ENCODE data around the gene IAH1.
"Not testable (repeated sequence)": the region's sequence is repeated elsewhere in the genome, so short reads cannot be mapped to it uniquely, and the experiment has no call there.

IAH1 gene

GRCh38 chr2:9473985-9474360 is 378 bp upstream of the IAH1 start:
- peak; percentile 71 for DNase-seq

DNA sequence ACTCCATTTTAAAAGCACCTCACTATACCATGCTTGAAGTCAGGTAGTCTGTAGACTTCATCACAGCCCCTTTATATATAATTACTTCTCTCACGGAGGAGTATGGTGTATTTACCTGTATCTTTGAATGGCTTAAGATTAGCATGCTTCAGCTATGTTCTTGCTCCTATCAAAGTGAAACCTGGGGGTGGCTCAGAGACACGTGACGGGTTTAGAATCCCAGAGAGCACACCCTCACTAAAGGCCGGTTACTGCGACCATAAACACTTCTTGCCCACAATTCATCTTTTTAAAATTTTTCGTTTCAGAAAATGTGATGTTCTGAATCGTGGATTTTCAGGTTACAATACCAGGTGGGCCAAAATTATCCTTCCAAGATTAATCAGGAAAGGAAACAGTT is 3.6 kb downstream of the IAH1 start:
- no peak for DNase-seq

DNA sequence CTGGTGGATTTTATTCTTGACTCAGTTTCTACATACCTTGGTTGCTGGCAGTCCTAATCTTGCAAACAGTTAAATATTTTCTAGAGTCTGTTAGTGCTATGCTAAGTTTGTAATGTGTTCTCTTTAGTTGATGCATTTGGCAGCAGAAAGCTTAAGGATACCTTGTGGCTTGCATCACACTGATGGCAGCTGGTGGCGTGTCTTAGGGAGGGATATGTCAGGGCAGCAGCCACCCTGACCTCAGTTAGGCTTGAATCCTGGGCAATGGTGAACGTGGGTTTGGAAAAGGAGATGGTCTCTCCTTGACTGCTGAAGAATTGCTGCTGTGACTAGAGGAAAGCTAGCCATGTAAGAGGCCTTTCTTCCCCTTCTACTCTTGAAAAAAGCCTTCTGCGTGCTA is 4.2 kb downstream of the IAH1 start:
- DNase-seq: no peak

DNA sequence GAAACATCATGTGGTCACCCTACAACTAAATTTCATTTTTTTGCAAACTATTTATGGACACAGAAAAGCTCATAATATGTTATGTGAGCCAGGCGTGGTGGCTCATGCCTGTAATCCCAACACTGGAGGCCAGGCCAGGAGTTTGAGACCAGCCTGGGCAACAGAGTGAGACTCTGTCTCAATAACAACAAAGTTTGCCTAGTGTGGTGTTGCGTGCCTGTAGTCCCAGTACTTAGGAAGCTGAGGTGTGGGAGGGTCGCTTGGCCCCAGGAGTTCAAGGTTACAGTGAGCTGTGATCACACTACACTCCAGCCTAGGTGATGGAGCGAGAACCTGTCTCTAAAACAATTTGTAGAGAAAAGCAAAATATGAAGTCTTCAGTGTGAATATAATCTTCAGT is 5.8 kb downstream of the IAH1 start:
- DNase-seq: no peak

- DNase-seq: no peak
Measured at GRCh38 chr2:9483107-9483506, 8.8 kb downstream of the IAH1 start.

- no peak for DNase-seq
Measured at GRCh38 chr2:9484533-9484932, 10.2 kb downstream of the IAH1 start.

GRCh38 chr2:9488583-9489547 is 14.5 kb downstream of the IAH1 start:
- DNase-seq: no peak

DNA sequence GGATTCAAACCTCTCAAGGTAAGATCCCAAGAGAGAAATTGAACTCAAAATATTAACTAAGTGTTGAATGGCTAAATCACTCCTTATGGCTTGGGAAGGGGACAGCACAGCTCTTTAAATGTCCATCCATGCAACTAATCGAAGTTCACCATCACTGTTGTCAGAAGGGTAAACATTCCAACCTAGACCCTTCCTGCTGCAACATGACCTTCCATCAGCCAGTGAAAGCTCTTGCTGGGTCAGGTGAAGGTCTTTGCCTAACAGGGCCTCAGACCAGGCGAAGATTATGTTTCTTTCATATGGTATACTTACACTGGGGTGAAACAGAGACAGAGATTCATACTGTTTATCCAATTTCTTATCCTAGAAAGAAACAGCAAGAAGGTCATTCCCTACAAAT is 16.4 kb downstream of the IAH1 start:
- DNase-seq: no peak

- no peak for DNase-seq
Measured at GRCh38 chr2:9492927-9493326, 18.6 kb downstream of the IAH1 start.

DNA sequence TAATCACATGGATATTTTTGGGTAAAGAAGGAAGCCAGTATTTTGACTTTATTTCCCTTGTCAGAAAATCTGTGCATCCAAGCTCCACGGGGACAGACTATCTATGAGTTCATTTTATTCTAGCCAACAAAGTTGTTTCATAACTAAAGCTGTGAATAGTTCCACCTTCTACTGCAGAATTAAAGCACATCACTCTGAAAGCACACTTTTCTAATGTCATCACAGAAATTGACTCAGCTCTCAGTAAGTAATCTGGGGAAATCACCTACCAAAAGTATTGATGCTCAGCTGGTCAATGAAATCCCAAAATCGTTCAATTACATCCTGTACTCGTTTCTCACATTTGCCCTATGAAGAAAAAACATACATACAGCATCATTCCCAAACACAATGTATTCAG is 19.1 kb downstream of the IAH1 start:
- DNase-seq: no peak

DNA sequence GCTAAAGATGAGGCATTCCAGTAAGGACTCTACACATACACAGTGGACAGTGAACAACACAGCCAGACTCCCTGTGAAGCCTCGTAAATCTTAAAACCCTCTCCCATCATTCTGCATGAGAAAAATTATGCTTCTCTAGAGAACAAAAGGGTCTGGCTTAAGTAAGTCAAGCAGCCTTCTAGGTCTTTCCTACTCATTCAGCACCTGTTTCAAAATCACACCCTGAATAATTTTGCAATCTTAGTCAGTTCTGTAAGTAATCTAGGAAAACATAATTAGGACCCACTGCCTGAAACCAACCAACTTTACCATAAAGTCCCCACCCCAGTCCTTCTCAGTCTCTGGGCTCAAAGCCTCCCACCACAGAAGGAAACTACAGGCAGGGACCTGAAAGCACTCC is 19.7 kb downstream of the IAH1 start:
- no peak for DNase-seq

GRCh38 chr2:9497017-9497416 is 22.7 kb downstream of the IAH1 start:
- no peak for DNase-seq

- no peak for DNase-seq
Measured at GRCh38 chr2:9498210-9498609, 23.9 kb downstream of the IAH1 start.

DNA sequence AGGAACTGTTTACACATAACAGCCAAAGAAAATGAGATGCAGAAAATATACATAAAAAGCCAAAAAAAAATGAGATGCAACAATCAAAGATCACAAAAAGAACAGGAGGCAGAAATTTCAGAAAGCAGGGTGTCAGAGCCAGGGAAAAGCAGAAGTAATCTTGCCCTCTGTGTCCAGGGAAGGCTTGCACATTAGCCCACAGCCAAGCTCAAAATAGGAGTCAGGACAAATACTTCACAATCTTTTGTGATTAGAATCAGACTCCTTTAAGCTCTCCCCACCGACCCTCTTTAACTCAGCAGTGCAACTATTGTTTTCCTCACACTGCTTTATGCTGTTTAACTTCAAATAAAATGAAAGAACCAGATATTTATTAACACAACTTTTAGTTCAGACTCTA is 34.6 kb downstream of the IAH1 start:
- no peak for DNase-seq

DNA sequence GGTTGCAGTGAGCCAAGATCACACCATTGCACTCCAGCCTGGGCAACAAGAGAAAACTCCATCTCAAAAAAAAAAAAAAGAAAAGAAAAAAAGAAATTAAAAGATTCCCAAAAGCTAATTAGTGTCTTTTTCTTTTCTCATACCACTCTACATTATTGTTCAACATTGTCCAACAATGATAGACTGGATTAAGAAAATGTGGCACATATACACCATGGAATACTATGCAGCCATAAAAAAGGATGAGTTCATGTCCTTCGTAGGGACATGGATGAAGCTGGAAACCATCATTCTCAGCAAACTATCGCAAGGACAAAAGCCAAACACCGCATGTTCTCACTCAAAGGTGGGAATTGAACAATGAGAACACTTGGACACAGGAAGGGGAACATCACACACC is 39.6 kb downstream of the IAH1 start:
- DNase-seq: not testable (repeated sequence)

- DNase-seq: no peak
Measured at GRCh38 chr2:9517118-9517782, 42.9 kb downstream of the IAH1 start.

GRCh38 chr2:9518163-9518562 is 43.8 kb downstream of the IAH1 start:
- DNase-seq: no peak

GRCh38 chr2:9518780-9519179 is 44.4 kb downstream of the IAH1 start:
- DNase-seq: no peak

DNA sequence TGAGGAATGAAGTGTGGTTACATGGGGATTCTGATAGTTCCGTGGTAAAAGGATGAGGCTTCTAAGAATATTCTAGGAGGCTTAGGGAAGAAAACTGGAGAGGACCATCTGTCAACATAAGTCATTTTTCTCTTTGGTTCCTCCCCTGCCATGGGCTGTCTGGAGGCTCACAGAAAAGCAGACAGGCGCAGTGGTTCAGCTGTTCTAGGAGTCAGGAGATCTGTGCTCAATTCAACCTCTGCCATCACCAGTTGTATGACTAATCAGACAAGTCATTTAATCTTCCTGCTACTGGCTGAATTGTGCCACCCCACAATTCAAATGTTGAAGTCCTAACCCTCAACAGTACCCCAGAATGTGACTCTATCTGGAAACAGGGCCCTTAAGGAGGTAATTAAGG is 44.9 kb downstream of the IAH1 start:
- DNase-seq: no peak

DNA sequence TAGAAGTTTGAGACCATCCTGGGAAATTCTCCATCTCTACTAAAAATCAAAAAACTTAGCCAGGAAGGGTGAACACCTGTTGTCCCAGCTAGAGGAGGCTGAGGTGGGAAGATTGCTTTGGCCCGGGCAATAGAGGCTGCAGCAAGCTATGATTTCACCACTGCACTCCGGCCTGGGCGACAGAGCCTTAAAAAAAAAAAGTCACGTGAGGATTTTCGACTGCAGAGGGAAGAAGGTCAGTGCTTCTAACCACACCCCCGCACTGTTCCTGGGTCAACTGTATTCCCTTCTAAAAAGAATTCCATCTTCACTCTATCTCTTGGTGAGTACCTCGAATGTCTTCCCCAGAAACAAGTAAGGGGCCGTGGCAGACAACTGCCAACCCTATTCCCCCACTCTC is 49.9 kb downstream of the IAH1 start:
- no peak for DNase-seq

GRCh38 chr2:9525266-9525665 is 50.9 kb downstream of the IAH1 start:
- DNase-seq: no peak

DNA sequence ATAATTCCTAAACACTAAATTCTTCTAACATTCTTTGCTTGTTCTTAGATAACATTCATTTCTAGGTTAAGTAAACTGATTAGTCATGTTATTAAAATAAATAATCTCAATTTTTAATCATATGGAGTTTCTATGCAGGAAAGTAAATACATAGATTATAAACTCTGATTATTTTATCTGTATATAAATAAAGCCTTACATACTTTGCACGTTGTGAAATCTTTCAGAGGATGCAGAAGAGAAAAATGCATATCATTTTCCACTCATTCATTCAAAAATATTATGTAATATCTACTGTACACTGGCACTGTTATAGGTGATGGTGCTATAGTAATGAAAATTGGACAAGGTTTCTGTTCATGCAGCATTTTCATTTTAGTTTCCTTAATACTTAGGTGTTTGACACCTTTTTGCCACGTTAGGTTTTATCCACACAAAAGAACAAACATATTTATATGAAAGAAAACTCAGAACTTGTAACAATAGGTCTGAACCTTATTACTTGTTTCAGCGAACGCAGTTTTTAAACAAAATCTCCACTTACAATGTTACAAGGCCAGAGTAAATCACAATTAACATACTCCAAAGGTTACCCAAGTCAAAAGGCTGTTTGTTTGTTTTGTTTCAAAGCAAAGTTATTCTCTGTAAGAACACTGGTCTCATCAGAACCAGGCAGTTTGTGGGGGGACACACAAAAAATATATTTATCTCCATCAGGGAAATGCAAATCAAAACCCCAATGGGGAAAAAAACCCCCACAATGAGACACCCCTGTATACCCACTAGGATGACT is 53.8 kb downstream of the IAH1 start:
- no peak for DNase-seq

- no peak for DNase-seq
Measured at GRCh38 chr2:9532421-9532820, 58.1 kb downstream of the IAH1 start.

GRCh38 chr2:9533663-9534062 is 59.3 kb downstream of the IAH1 start:
- DNase-seq: no peak
